ENCODE measurements around the gene LIMS2.

LIMS2 gene

GRCh38 chr2:127645395-127646291 lies 29.7 kb downstream of the LIMS2 start, which contains the start of gene GPR17:
TSS of gene GPR17 (plus strand) at chr2:127646153. CDS start at chr2:127650736, 4,583 bp downstream.
- no peak for DNase-seq (ENCODE audit: low read depth in 2 of 2)

- DNase-seq (ENCODE audit: low read depth in 2 of 2): no peak
Measured at GRCh38 chr2:127645026-127645394, 30.3 kb downstream of the LIMS2 start.

- no peak for DNase-seq (ENCODE audit: low read depth in 2 of 2)
Measured at GRCh38 chr2:127644066-127645025, 31.0 kb downstream of the LIMS2 start.

GRCh38 chr2:127643439-127644065 lies 31.8 kb downstream of the LIMS2 start:
- DNase-seq (ENCODE audit: low read depth in 2 of 2): no peak

- no peak for DNase-seq (ENCODE audit: low read depth in 2 of 2)
Measured at GRCh38 chr2:127642706-127643438, 32.5 kb downstream of the LIMS2 start.

- DNase-seq (ENCODE audit: low read depth in 2 of 2): peak; percentile 6 to 21
Measured at GRCh38 chr2:127641846-127642507, 33.4 kb downstream of the LIMS2 start.

GRCh38 chr2:127641133-127641532 lies 34.2 kb downstream of the LIMS2 start:
- no peak for DNase-seq (ENCODE audit: low read depth in 2 of 2)

GRCh38 chr2:127640082-127641072 lies 35.0 kb downstream of the LIMS2 start:
- no peak for DNase-seq (ENCODE audit: low read depth in 2 of 2)

- no peak for DNase-seq (ENCODE audit: low read depth in 2 of 2)
Measured at GRCh38 chr2:127639111-127639474, 36.2 kb downstream of the LIMS2 start.

- DNase-seq (ENCODE audit: low read depth in 2 of 2): no peak
Measured at GRCh38 chr2:127638361-127639110, 36.8 kb downstream of the LIMS2 start.

- no peak for DNase-seq (ENCODE audit: low read depth in 2 of 2)
Measured at GRCh38 chr2:127637725-127638252, 37.5 kb downstream of the LIMS2 start.

GRCh38 chr2:127637236-127637630 lies 38.1 kb downstream of the LIMS2 start:
- DNase-seq (ENCODE audit: low read depth in 2 of 2): no peak

GRCh38 chr2:127636248-127637235 lies 38.8 kb downstream of the LIMS2 start:
- DNase-seq (ENCODE audit: low read depth in 2 of 2): no peak

- DNase-seq (ENCODE audit: low read depth in 2 of 2): no peak
Measured at GRCh38 chr2:127635380-127636237, 39.7 kb downstream of the LIMS2 start.

GRCh38 chr2:127634626-127635379 lies 40.5 kb downstream of the LIMS2 start:
- no peak for DNase-seq (ENCODE audit: low read depth in 2 of 2)
